Type B pancreatic cell (in vitro differentiated cells): ENCODE measurements around the gene PUS10. TPM values are rescaled to one million over a fixed set of nuclear protein-coding genes. Genes with fewer than 3 reads are reported as not detected.

Experiments used
- DNase-seq: peaks from one replicate; pipeline ENCODE4 v3.0.0; 2021; ENCODE audit warnings: mixed read lengths; ENCODE audit not compliant: unreplicated experiment; ENCODE audit errors: extremely low spot score
- H3K27ac Mint-ChIP-seq: 2 replicates; pipeline ENCODE4 v1.8.0; 2021; ENCODE audit warnings: mild to moderate bottlenecking, mixed read lengths
- H3K27me3 Mint-ChIP-seq: 2 replicates; pipeline ENCODE4 v1.8.0; 2021; ENCODE audit warnings: mixed read lengths
- H3K36me3 Mint-ChIP-seq: 2 replicates; pipeline ENCODE4 v1.8.0; 2021; ENCODE audit warnings: mixed read lengths
- H3K4me1 Mint-ChIP-seq: one replicate; pipeline ENCODE4 v1.8.0; 2021; ENCODE audit warnings: mixed read lengths; ENCODE audit not compliant: unreplicated experiment
- H3K4me3 Mint-ChIP-seq: 2 replicates; pipeline ENCODE4 v1.8.0; 2021; ENCODE audit warnings: mild to moderate bottlenecking, mixed read lengths
- H3K9me3 Mint-ChIP-seq: 2 replicates; pipeline ENCODE4 v1.8.0; 2021; ENCODE audit warnings: mixed read lengths
- total RNA-seq: library from RNA; stranded (reverse); gene quantifications from 2 replicates; pipeline ENCODE4 v1.2.1, GENCODE V29; 2021; ENCODE audit warnings: low replicate concordance
- TF ChIP-seq, protein P1 (sequence below): fragments of 200-600 bp; sonication (generic); conservative IDR thresholded peaks from 2 replicates; pipeline ENCODE4 v1.5.0; 2021; ENCODE audit warnings: antibody characterized with exemption, mild to moderate bottlenecking

PUS10 gene
- total RNA-seq, 1 donor from 2014 or later, result 6.3 TPM

DNA sequence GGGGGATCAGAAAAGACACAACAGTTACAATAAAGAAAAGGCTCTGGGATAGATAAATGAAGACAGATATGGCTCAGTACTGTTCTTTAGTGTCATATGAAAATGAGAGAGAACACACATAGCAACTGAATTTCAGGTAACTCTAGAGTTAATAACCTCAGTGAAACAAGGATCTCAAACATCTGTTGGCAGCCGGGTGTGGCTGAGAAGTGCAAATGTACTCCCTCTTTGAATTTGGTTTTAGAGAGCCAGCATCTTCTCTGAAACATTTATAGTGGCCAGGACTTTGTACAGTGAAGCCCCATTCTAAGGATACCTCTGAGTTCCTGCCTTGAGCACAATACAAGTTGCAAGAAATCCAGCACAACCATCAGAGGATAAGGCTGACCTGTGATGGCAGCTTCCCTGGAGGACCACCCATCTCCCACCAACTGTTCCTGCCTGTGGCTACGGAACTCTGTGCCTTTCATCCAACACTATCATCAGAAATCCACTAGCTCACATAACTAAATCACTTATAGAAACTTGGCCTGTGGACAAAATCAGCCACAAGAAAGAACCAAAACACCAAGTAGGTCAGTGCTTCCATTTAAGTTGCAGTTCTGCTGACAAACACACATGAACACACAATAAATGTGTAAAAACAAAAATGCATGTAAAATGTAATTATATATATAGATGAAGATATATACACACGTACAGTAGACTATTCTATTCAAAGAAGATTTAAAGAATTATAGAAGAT lies 37.8 kb downstream of the PUS10 start:
- no peaks in the 10 kb centered on the region for H3K9me3 Mint-ChIP-seq
- no peak overlapping the region for H3K27ac Mint-ChIP-seq
- no peak for DNase-seq
- H3K27me3 Mint-ChIP-seq, result no peaks in the 10 kb centered on the region
- TF ChIP-seq, protein P1, sequence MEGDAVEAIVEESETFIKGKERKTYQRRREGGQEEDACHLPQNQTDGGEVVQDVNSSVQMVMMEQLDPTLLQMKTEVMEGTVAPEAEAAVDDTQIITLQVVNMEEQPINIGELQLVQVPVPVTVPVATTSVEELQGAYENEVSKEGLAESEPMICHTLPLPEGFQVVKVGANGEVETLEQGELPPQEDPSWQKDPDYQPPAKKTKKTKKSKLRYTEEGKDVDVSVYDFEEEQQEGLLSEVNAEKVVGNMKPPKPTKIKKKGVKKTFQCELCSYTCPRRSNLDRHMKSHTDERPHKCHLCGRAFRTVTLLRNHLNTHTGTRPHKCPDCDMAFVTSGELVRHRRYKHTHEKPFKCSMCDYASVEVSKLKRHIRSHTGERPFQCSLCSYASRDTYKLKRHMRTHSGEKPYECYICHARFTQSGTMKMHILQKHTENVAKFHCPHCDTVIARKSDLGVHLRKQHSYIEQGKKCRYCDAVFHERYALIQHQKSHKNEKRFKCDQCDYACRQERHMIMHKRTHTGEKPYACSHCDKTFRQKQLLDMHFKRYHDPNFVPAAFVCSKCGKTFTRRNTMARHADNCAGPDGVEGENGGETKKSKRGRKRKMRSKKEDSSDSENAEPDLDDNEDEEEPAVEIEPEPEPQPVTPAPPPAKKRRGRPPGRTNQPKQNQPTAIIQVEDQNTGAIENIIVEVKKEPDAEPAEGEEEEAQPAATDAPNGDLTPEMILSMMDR, result no peak
- peaks cover 10% of the 10 kb centered on the region for H3K4me1 Mint-ChIP-seq
- no peaks in the 10 kb centered on the region for H3K36me3 Mint-ChIP-seq
- no peak overlapping the region for H3K4me3 Mint-ChIP-seq

DNA sequence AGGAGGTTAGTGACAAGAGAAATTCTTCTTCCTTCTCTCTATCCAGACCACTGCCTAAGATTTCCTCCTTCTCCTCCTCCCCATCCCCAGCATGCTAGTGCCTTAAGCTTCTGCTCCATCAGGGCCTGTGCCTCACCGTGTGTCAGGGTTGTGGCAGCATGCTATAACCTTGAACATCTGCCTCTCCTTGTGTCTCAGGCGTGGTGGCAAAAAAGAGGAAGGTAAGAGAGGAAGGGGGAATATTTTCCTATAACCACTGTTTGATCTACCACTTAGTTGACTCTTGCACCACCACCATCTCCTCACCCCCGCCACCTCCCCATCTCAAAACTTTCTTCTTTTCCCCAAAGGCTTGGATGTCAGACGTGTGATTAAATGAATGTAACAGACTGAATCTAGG lies 38.8 kb downstream of the PUS10 start:
- Mint-ChIP-seq H3K4me1 (peaks cover 10% of the 10 kb centered on the region), H3K27ac (no peak overlapping the region), H3K9me3 (no peaks in the 10 kb centered on the region), H3K36me3 (no peaks in the 10 kb centered on the region), H3K27me3 (no peaks in the 10 kb centered on the region), H3K4me3 (no peak overlapping the region)
- TF ChIP-seq, protein P1, result no peak
- no peak for DNase-seq

DNA sequence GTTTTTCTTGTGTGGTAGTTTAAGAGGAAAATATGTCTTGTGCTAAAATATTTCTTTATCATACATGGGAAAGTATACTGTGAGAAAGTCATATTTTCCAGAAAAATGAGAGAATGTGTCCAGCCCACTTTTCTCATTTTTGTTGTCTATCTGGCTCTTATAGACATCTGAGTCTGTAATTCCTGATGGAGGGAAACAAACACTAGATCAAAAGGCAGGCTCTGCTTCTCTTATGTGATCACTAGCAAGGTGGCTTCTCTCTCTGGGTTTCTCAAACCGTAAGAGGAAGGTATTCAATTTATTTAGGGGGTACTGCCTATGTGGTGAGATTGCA lies 40.5 kb downstream of the PUS10 start:
- no peak for DNase-seq
- Mint-ChIP-seq H3K36me3 (no peaks in the 10 kb centered on the region), H3K9me3 (no peaks in the 10 kb centered on the region), H3K4me1 (peaks cover 10% of the 10 kb centered on the region), H3K4me3 (no peak overlapping the region), H3K27ac (no peak overlapping the region), H3K27me3 (no peaks in the 10 kb centered on the region)
- TF ChIP-seq, protein P1, result no peak

DNA sequence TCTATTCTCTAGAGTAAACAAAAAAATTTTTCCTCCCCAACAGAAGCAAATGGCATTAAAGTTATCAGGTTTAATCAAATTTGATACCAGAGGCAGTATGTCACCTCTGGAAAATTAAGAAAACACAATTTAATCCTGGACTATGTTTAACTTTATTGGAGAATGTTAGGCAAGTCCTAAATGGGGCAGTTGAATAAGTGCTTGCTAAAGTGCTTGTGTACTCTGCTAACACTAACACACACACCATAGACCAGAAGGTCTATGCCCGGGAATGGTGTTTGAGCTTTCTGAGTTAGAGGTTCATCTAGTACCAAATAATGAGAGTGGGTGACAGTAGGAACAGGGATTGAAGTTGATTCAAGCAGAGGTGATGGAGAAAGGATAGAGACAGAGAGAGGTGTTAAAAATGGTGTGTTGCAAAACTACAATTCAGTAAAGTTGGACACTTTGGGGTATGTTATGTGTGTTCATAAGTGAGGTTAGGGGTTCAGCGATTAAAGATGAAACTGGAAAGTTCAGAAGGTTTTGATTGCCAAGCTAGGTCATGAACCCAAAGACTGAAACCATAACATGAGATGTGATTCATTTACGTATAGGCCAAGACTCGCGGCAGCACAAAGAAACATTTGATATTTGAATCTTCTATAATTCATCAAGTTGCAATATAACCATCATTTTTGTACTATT lies 41.0 kb downstream of the PUS10 start:
- Mint-ChIP-seq H3K4me3 (no peak overlapping the region), H3K27ac (peak overlapping the region; percentile 1), H3K36me3 (no peaks in the 10 kb centered on the region), H3K4me1 (peaks cover 10% of the 10 kb centered on the region), H3K9me3 (no peaks in the 10 kb centered on the region), H3K27me3 (no peaks in the 10 kb centered on the region)
- TF ChIP-seq, protein P1, result no peak
- DNase-seq, result no peak

DNA sequence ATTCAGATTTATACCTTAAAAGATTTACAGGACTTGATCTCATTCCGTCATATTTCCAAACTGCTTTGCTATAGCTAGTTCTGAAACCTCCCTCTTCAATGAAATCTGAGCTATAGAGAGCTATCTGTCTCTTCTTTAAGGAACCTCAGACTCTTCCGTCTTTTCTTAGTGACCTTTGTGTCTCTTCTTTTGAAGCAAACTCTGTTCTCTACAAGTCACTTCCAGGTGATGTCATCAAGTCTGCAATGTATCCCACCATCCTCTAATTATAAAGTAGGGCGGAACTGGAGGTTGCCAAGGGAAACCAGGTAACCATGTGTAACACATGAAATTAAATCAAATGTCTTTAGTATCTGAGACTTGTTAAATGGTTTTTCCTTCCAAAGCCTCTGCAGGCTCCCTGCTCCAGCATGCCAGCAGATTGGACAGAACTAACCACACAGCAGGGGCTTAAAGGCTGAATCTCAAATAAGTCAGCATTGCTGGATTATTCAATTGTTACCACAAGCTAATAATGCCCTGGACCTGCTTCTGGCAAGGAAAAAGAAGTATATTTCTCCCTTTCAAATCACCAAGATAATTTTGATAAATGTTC lies 41.7 kb downstream of the PUS10 start:
- H3K27me3 Mint-ChIP-seq, result no peaks in the 10 kb centered on the region
- peak overlapping the region; percentile 8 for H3K27ac Mint-ChIP-seq
- H3K36me3 Mint-ChIP-seq, result no peaks in the 10 kb centered on the region
- no peaks in the 10 kb centered on the region for H3K9me3 Mint-ChIP-seq
- H3K4me3 Mint-ChIP-seq, result no peak overlapping the region
- no peak for DNase-seq
- H3K4me1 Mint-ChIP-seq, result peaks cover 10% of the 10 kb centered on the region
- TF ChIP-seq, protein P1, result no peak
